Measurements from ENCODE around the gene NYAP1.
"Not testable (repeated sequence)": the region's sequence is repeated elsewhere in the genome, so short reads cannot be mapped to it uniquely, and the experiment has no call there.

The NYAP1 gene

GRCh38 chr7:100483722-100484672, at the start of gene NYAP1:
Gene NYAP1, plus strand, starts transcription at chr7:100483927. Its CDS starts 1,385 bp downstream, at chr7:100485312.
- no peak for DNase-seq

- no peak for DNase-seq
Observed at GRCh38 chr7:100434297-100435144, 49.2 kb upstream of the NYAP1 start.

GRCh38 chr7:100435401-100436304, 48.1 kb upstream of the NYAP1 start:
- DNase-seq: no peak

GRCh38 chr7:100437150-100438100, 46.3 kb upstream of the NYAP1 start:
- DNase-seq: no peak

- DNase-seq: no peak
Observed at GRCh38 chr7:100438172-100438571, 45.6 kb upstream of the NYAP1 start.

GRCh38 chr7:100438731-100439130, 45.0 kb upstream of the NYAP1 start:
- not testable (repeated sequence) for DNase-seq

- not testable (repeated sequence) for DNase-seq
Observed at GRCh38 chr7:100439244-100439643, 44.5 kb upstream of the NYAP1 start.

- DNase-seq: no peak
Observed at GRCh38 chr7:100441641-100442535, 41.8 kb upstream of the NYAP1 start.

- no peak for DNase-seq
Observed at GRCh38 chr7:100443096-100443840, 40.5 kb upstream of the NYAP1 start.

- DNase-seq: no peak
Observed at GRCh38 chr7:100444311-100445278, 39.1 kb upstream of the NYAP1 start.

GRCh38 chr7:100446040-100446439, 37.7 kb upstream of the NYAP1 start:
- DNase-seq: no peak

- DNase-seq: not testable (repeated sequence)
Observed at GRCh38 chr7:100447363-100447762, 36.4 kb upstream of the NYAP1 start.

- no peak for DNase-seq
Observed at GRCh38 chr7:100449190-100449795, 34.4 kb upstream of the NYAP1 start.

GRCh38 chr7:100452513-100452912, 31.2 kb upstream of the NYAP1 start:
- DNase-seq: no peak

- not testable (repeated sequence) for DNase-seq
Observed at GRCh38 chr7:100453854-100454253, 29.9 kb upstream of the NYAP1 start.

GRCh38 chr7:100455206-100455605, 28.5 kb upstream of the NYAP1 start:
- no peak for DNase-seq

- DNase-seq: no peak
Observed at GRCh38 chr7:100456562-100456961, 27.2 kb upstream of the NYAP1 start.

GRCh38 chr7:100457033-100457432, 26.7 kb upstream of the NYAP1 start:
- no peak for DNase-seq
